SU-DHL-6 (cell line): ENCODE data around the gene NLN.

ENCODE experiments used
- H2AFZ ChIP-seq: fragments of 200-600 bp; sonication (generic); 2 replicates; pipeline ENCODE4 v1.6.1; 2014; ENCODE audit warnings: low read depth, mild to moderate bottlenecking, moderate library complexity, mixed read lengths, antibody characterized with exemption, low read length; ENCODE audit not compliant: severe bottlenecking
- H3F3A ChIP-seq: fragments of 200-600 bp; shearing (Covaris generic); 2 replicates; pipeline ENCODE4 v1.6.0; 2016; ENCODE audit warnings: antibody characterized with exemption, mild to moderate bottlenecking; ENCODE audit not compliant: insufficient read depth
- H3K27ac ChIP-seq: fragments of 200-600 bp; sonication (generic); 2 replicates; pipeline ENCODE4 v1.5.1; 2016; ENCODE audit warnings: low read depth, mild to moderate bottlenecking, low read length, moderate library complexity, mixed read lengths
- H3K27me3 ChIP-seq: fragments of 200-600 bp; sonication (generic), shearing (Covaris generic); 2 replicates; pipeline ENCODE4 v1.6.0; 2014; ENCODE audit warnings: mild to moderate bottlenecking, low read length
- H3K36me3 ChIP-seq: fragments of 200-600 bp; sonication (generic); 2 replicates; pipeline ENCODE4 v1.6.1; 2014; ENCODE audit warnings: mild to moderate bottlenecking, low read length, mixed read lengths
- H3K4me2 ChIP-seq: fragments of 300-600, 200-600 bp; shearing (Covaris generic), sonication (generic); 2 replicates; pipeline ENCODE4 v1.6.0; 2014; ENCODE audit warnings: low read length, low read depth, mild to moderate bottlenecking; ENCODE audit not compliant: poor library complexity, severe bottlenecking
- H3K4me3 ChIP-seq: fragments of 200-600 bp; sonication (generic); 2 replicates; pipeline ENCODE4 v1.5.1; 2014; ENCODE audit warnings: antibody characterized with exemption, low read length, mild to moderate bottlenecking, mixed read lengths; ENCODE audit not compliant: insufficient read depth, poor library complexity, severe bottlenecking
- H3K79me2 ChIP-seq: fragments of 200-600 bp; sonication (generic); 2 replicates; pipeline ENCODE4 v1.6.1; 2014; ENCODE audit warnings: mild to moderate bottlenecking, low read length, moderate library complexity; ENCODE audit not compliant: insufficient read depth
- H3K9ac ChIP-seq: fragments of 200-600 bp; sonication (generic); 2 replicates; pipeline ENCODE4 v1.7.0; 2014; ENCODE audit warnings: mild to moderate bottlenecking, low read length
- H3K9me2 ChIP-seq: fragments of 200-600 bp; sonication (generic); replicated peaks from 2 replicates; pipeline ENCODE4 v1.6.1; 2014; ENCODE audit warnings: low read length; ENCODE audit not compliant: insufficient read depth
- H3K9me3 ChIP-seq: fragments of 200-600 bp; sonication (generic); 2 replicates; pipeline ENCODE4 v1.6.1; 2014; ENCODE audit warnings: low read length, mixed read lengths; ENCODE audit not compliant: insufficient read depth
- H4K20me1 ChIP-seq: fragments of 200-600 bp; sonication (generic); 2 replicates; pipeline ENCODE4 v1.6.1; 2014; ENCODE audit warnings: low read depth, mild to moderate bottlenecking, antibody characterized with exemption, low read length, moderate library complexity, mixed read lengths
- CTCF ChIP-seq: fragments of 200-600 bp; sonication (generic); IDR thresholded peaks from one replicate; pipeline ENCODE4 v1.5.1; 2017; ENCODE audit warnings: antibody characterized with exemption, mild to moderate bottlenecking, low read length, moderate library complexity; ENCODE audit not compliant: insufficient read depth, poor library complexity, severe bottlenecking
- EZH2phosphoT487 ChIP-seq: fragments of 200-600 bp; sonication (generic), shearing (Covaris generic); conservative IDR thresholded peaks from 2 replicates; pipeline ENCODE4 v1.6.1; 2018; ENCODE audit warnings: mild to moderate bottlenecking, antibody characterized with exemption, low read length, moderate library complexity, mixed read lengths

NLN gene

GRCh38 chr5:65801352-65801783, 79.4 kb downstream of the NLN start:
- no peak overlapping the region for H3K27ac ChIP-seq
- H3K9me2 ChIP-seq = no peaks in the 10 kb centered on the region
- no peaks in the 10 kb centered on the region for H3K27me3 ChIP-seq
- no peak overlapping the region for H2AFZ ChIP-seq
- no peak overlapping the region for H3K4me3 ChIP-seq
- no peaks in the 10 kb centered on the region for H3K36me3 ChIP-seq
- TF ChIP-seq EZH2phosphoT487 (no peak), CTCF (no peak)
- H3K9me3 ChIP-seq = peaks cover 13% of the 10 kb centered on the region; the same call in 1 of the 2 replicates
- no peaks in the 10 kb centered on the region for H3F3A ChIP-seq
- no peak overlapping the region for H3K9ac ChIP-seq
- H3K4me2 ChIP-seq = no peak overlapping the region
- no peaks in the 10 kb centered on the region for H3K79me2 ChIP-seq
- no peaks in the 10 kb centered on the region for H4K20me1 ChIP-seq

- no peaks in the 10 kb centered on the region for H4K20me1 ChIP-seq
- no peak overlapping the region for H3K27ac ChIP-seq
- H3K36me3 ChIP-seq = no peaks in the 10 kb centered on the region
- no peak overlapping the region for H3K4me3 ChIP-seq
- no peaks in the 10 kb centered on the region for H3K79me2 ChIP-seq
- no peaks in the 10 kb centered on the region for H3F3A ChIP-seq
- no peaks in the 10 kb centered on the region for H3K9me2 ChIP-seq
- H3K27me3 ChIP-seq = no peaks in the 10 kb centered on the region
- no peak overlapping the region for H3K9ac ChIP-seq
- peaks cover 13% of the 10 kb centered on the region; the same call in 1 of the 2 replicates for H3K9me3 ChIP-seq
- H2AFZ ChIP-seq = no peak overlapping the region
- no peak overlapping the region for H3K4me2 ChIP-seq
- TF ChIP-seq CTCF (no peak), EZH2phosphoT487 (no peak)
Observed at GRCh38 chr5:65802080-65802479, 80.1 kb downstream of the NLN start.

GRCh38 chr5:65802820-65803219, 80.8 kb downstream of the NLN start:
- Histone ChIP-seq H3K9me3 (peaks cover 13% of the 10 kb centered on the region; the same call in 1 of the 2 replicates), H3K9ac (no peak overlapping the region), H3K79me2 (no peaks in the 10 kb centered on the region), H3F3A (no peaks in the 10 kb centered on the region), H3K27ac (no peak overlapping the region), H3K4me2 (no peak overlapping the region), H3K27me3 (no peaks in the 10 kb centered on the region), H3K4me3 (no peak overlapping the region), H4K20me1 (no peaks in the 10 kb centered on the region), H2AFZ (no peak overlapping the region), H3K36me3 (no peaks in the 10 kb centered on the region), H3K9me2 (no peaks in the 10 kb centered on the region)
- TF ChIP-seq EZH2phosphoT487 (no peak), CTCF (no peak)
